ENCODE data around the gene CHCT1.

DNA sequence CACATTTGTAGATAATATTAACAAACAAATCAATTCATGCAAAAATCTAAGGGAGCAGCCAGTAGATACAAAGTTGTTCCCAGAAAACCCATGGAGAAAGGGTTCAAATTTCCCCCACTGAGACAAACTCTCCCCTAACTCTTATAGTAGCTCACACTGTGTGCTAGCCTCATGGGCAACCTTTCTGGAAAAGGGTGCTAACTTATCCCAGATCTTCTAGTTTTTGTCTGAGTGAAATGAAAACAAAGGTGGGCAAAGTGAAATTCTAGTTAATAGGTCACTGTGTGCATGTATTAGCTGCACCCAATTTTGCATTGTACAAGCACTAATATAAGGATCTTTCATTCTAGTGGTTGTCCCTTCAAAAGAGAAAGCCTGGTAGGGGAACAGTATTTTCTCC, 20.5 kb upstream of the CHCT1 start:
- TF ChIP-seq, protein P1, sequence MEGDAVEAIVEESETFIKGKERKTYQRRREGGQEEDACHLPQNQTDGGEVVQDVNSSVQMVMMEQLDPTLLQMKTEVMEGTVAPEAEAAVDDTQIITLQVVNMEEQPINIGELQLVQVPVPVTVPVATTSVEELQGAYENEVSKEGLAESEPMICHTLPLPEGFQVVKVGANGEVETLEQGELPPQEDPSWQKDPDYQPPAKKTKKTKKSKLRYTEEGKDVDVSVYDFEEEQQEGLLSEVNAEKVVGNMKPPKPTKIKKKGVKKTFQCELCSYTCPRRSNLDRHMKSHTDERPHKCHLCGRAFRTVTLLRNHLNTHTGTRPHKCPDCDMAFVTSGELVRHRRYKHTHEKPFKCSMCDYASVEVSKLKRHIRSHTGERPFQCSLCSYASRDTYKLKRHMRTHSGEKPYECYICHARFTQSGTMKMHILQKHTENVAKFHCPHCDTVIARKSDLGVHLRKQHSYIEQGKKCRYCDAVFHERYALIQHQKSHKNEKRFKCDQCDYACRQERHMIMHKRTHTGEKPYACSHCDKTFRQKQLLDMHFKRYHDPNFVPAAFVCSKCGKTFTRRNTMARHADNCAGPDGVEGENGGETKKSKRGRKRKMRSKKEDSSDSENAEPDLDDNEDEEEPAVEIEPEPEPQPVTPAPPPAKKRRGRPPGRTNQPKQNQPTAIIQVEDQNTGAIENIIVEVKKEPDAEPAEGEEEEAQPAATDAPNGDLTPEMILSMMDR (IDR thresholded peaks at IDR 0.05) = no peak
- TF ChIP-seq POLR2A (IDR thresholded peaks at IDR 0.05) = no peak
